Spleen (tissue), 11 donors: ENCODE measurements around the gene CCL8. TPM values are rescaled to one million over a fixed set of nuclear protein-coding genes. Genes with fewer than 3 reads are reported as not detected.

ENCODE experiments used
- DNase-seq: peaks from one replicate; pipeline ENCODE4 v3.0.0-alpha.2; 2020
- H3K27ac ChIP-seq, 8 donors: fragments of 200-600 bp; sonication (generic) in 7 of 8; 1 replicate in 4 of 8; 2 replicates in 4 of 8; pipeline versions ENCODE4 v1.5.0 to v1.8.0; 2016 to 2021; ENCODE audit warnings: inconsistent platforms in 4 of 8, mild to moderate bottlenecking in 4 of 8, moderate library complexity in 1 of 8
- H3K27me3 ChIP-seq, 7 donors: fragments of 200-600 bp; sonication (generic) in 6 of 7; replicated peaks in 1 of 7; 1 replicate in 4 of 7; 2 replicates in 3 of 7; pipeline versions ENCODE4 v1.5.0 to v1.8.0; 2016 to 2021; ENCODE audit warnings: inconsistent platforms in 3 of 7, mild to moderate bottlenecking in 1 of 7
- H3K36me3 ChIP-seq, 6 donors: fragments of 200-600 bp; sonication (generic) in 5 of 6; 1 replicate in 4 of 6; 2 replicates in 2 of 6; pipeline versions ENCODE4 v1.5.0 to v1.8.0; 2016 to 2021; ENCODE audit warnings: inconsistent platforms in 2 of 6
- H3K4me1 ChIP-seq, 6 donors: fragments of 200-600 bp; sonication (generic) in 5 of 6; 1 replicate in 3 of 6; 2 replicates in 3 of 6; pipeline versions ENCODE4 v1.5.0 to v1.8.0; 2016 to 2021; ENCODE audit warnings: inconsistent platforms in 3 of 6
- H3K4me3 ChIP-seq, 8 donors: fragments of 200-600 bp; sonication (generic) in 7 of 8; 1 replicate in 4 of 8; 2 replicates in 4 of 8; pipeline versions ENCODE4 v1.5.0 to v1.8.0; 2016 to 2021; ENCODE audit warnings: inconsistent platforms in 4 of 8, mild to moderate bottlenecking in 4 of 8, moderate library complexity in 2 of 8
- H3K9me3 ChIP-seq, 8 donors: fragments of 200-600 bp; sonication (generic) in 7 of 8; 1 replicate in 4 of 8; 2 replicates in 4 of 8; pipeline versions ENCODE4 v1.5.0 to v1.8.0; 2016 to 2021; ENCODE audit warnings: inconsistent platforms in 4 of 8
- POLR2A ChIP-seq, 3 donors: fragments of 450-650 bp; IDR thresholded peaks; one replicate each; pipeline ENCODE4 v1.5.1; 2017; ENCODE audit warnings: antibody characterized with exemption in 3 of 3, mild to moderate bottlenecking in 1 of 3
- POLR2AphosphoS5 ChIP-seq, 3 donors: sonication (generic); formaldehyde crosslinking; IDR thresholded peaks; one replicate each; pipeline ENCODE4 v1.5.1; 2017; ENCODE audit warnings: antibody characterized with exemption in 3 of 3
- WGBS, 5 donors: extraction: QIAGEN DNeasy Blood & Tissue Kit in 3 of 5; methylation state at CpG; one replicate each; pipeline versions ENCODE4 v1.1.5 to v1.1.7; 2013 to 2018; 5-methylcytosine and 5-hydroxymethylcytosine counted together
- intact Hi-C: fragments of 100-400 bp; cut with DNase I; formaldehyde crosslinking; loops from one replicate; pipeline ENCODE4 v1.15.0; 2023; ENCODE audit warnings: low total_unique reads
- polyA plus RNA-seq, 3 donors: library from polyadenylated mRNA; stranded (reverse); fragments of 200-250 nt; gene quantifications; one replicate each; pipeline ENCODE4 v1.2.1, GENCODE V29; 2013
- total RNA-seq, 7 donors: library from RNA; depleted of rRNA in 3 of 7; stranded (reverse); fragments of >200 nt in 3 of 7; fragmentation: NEBNext Ultra II Directional in 4 of 7; extraction: Animal tissue kit (Norgen Biotek cat#: 25700) in 4 of 7; gene quantifications; one replicate each; pipeline versions ENCODE4 v1.1.0 to v1.2.1, GENCODE V29; 2016 to 2021
- TF ChIP-seq, protein P1 (sequence below), 11 experiments: fragments of 200-600 bp in 7 of 11; fragments of 450-650 bp in 4 of 11; sonication (generic) in 4 of 11; IDR thresholded peaks in 8 of 11; conservative IDR thresholded peaks in 3 of 11; 1 replicate in 7 of 11; 2 replicates in 4 of 11; pipeline versions ENCODE4 v1.4.0 to v1.8.0; 2016 to 2021; ENCODE audit warnings: antibody characterized with exemption in 11 of 11, inconsistent platforms in 4 of 11, mild to moderate bottlenecking in 1 of 11
- donor health status: healthy with polysubstance abuse.
- donor health status: DM: no; HTN: no; CAD: no; lungs with moderate emphysema.
- donor health status: DM: no; HTN: no; CAD: no.
- donor health status: Bipolar disorder and iron deficiency.
- donor health status: healthy.
- donor health status: DM: no; HTN: no; CAD: no.
- donor health status: DM: yes; HTN: yes; CAD: no.

The CCL8 gene
- total and polyA plus RNA-seq, 10 donors = 0.33 to 0.95 (median 0.48) TPM; not detected in 5

GRCh38 chr17:34366010-34366409 lies 46.8 kb downstream of the CCL8 start:
- Histone ChIP-seq H3K9me3 (no peaks in the 10 kb centered on the region), H3K27ac (peak overlapping the region in 1 of 8 donors; percentile 39), H3K4me1 (peaks cover 0 to 67% (median 26%) of the 10 kb centered on the region in 6 donors), H3K36me3 (no peaks in the 10 kb centered on the region), H3K4me3 (no peak overlapping the region), H3K27me3 (peaks cover 0 to 78% (median 0%) of the 10 kb centered on the region in 7 donors)
- WGBS, 5 donors = 0 to 19% (median 6%) methylated on average over 1 of the region's 1 CpG
- DNase-seq = no peak
- no peak for TF ChIP-seq POLR2AphosphoS5 (IDR thresholded peaks at IDR 0.05)
- TF ChIP-seq, protein P1, sequence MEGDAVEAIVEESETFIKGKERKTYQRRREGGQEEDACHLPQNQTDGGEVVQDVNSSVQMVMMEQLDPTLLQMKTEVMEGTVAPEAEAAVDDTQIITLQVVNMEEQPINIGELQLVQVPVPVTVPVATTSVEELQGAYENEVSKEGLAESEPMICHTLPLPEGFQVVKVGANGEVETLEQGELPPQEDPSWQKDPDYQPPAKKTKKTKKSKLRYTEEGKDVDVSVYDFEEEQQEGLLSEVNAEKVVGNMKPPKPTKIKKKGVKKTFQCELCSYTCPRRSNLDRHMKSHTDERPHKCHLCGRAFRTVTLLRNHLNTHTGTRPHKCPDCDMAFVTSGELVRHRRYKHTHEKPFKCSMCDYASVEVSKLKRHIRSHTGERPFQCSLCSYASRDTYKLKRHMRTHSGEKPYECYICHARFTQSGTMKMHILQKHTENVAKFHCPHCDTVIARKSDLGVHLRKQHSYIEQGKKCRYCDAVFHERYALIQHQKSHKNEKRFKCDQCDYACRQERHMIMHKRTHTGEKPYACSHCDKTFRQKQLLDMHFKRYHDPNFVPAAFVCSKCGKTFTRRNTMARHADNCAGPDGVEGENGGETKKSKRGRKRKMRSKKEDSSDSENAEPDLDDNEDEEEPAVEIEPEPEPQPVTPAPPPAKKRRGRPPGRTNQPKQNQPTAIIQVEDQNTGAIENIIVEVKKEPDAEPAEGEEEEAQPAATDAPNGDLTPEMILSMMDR (IDR thresholded peaks at IDR 0.05 in 8 of 11, conservative IDR thresholded peaks at IDR 0.05 in 3 of 11) = no peak
- no peak for TF ChIP-seq POLR2A (IDR thresholded peaks at IDR 0.05)
- intact Hi-C loops = no loop called here

- Histone ChIP-seq H3K27me3 (peaks cover 0 to 77% (median 0%) of the 10 kb centered on the region in 7 donors), H3K4me1 (peaks cover 0 to 65% (median 24%) of the 10 kb centered on the region in 6 donors), H3K27ac (peak overlapping the region in 2 of 8 donors; percentile 10 to 39), H3K36me3 (no peaks in the 10 kb centered on the region), H3K9me3 (no peaks in the 10 kb centered on the region), H3K4me3 (no peak overlapping the region)
- TF ChIP-seq POLR2AphosphoS5 (IDR thresholded peaks at IDR 0.05) (no peak), POLR2A (IDR thresholded peaks at IDR 0.05) (no peak)
- TF ChIP-seq, protein P1 (IDR thresholded peaks at IDR 0.05 in 8 of 11, conservative IDR thresholded peaks at IDR 0.05 in 3 of 11) = no peak
- intact Hi-C loops = no loop called here
- WGBS, 5 donors = 68 to 76% (median 70%) methylated on average over 4 of the region's 4 CpGs
- DNase-seq = no peak
Observed at GRCh38 chr17:34366529-34367107, 47.4 kb downstream of the CCL8 start.

GRCh38 chr17:34367486-34368195 lies 48.4 kb downstream of the CCL8 start:
- 84 to 91% (median 89%) methylated on average over 9 of the region's 9 CpGs for whole genome bisulfite sequencing, 5 donors
- no peak for TF ChIP-seq POLR2A (IDR thresholded peaks at IDR 0.05)
- TF ChIP-seq, protein P1 (IDR thresholded peaks at IDR 0.05 in 8 of 11, conservative IDR thresholded peaks at IDR 0.05 in 3 of 11) = no peak
- DNase-seq = no peak
- H3K36me3 ChIP-seq = no peaks in the 10 kb centered on the region
- no peaks in the 10 kb centered on the region for H3K9me3 ChIP-seq
- peaks cover 0 to 67% (median 0%) of the 10 kb centered on the region in 7 donors for H3K27me3 ChIP-seq
- peaks cover 0 to 65% (median 24%) of the 10 kb centered on the region in 6 donors for H3K4me1 ChIP-seq
- no peak overlapping the region for H3K4me3 ChIP-seq
- intact Hi-C loops = no loop called here
- no peak overlapping the region for H3K27ac ChIP-seq
